CD4-positive, alpha-beta memory T cell (primary cell): ENCODE data around the gene MYO3A. TPM values are rescaled to one million over a fixed set of nuclear protein-coding genes. Genes with fewer than 3 reads are reported as not detected.

Source experiments
- CTCF ChIA-PET: fragments of 350-600 bp; sonication (Branson Sonifier 250); formaldehyde crosslinking; loops from one replicate; lab custom pipeline; 2021; ENCODE audit warnings: inconsistent platforms; ENCODE audit not compliant: partially characterized antibody; lab: Charles Lee
- POLR2A ChIA-PET: fragments of 350-600 bp; sonication (Branson Sonifier 250); formaldehyde crosslinking; loops from one replicate; lab custom pipeline; 2021; ENCODE audit not compliant: partially characterized antibody; lab: Charles Lee
- DNase-seq, 5 donors: peaks; one replicate each; pipeline versions ENCODE4 v3.0.0 to v3.0.0-alpha.2; 2020 to 2022; ENCODE audit warnings: mixed read lengths in 1 of 5
- H3K27ac ChIP-seq: one replicate; pipeline ENCODE4 v1.7.0; 2013; ENCODE audit warnings: low read depth, low read length
- H3K27me3 ChIP-seq: 2 replicates; pipeline ENCODE4 v1.7.0; 2013; ENCODE audit warnings: mild to moderate bottlenecking, low read length, moderate library complexity; ENCODE audit not compliant: insufficient read depth
- H3K36me3 ChIP-seq: 2 replicates; pipeline ENCODE4 v1.7.0; 2013; ENCODE audit warnings: mild to moderate bottlenecking, low read length, moderate library complexity; ENCODE audit not compliant: insufficient read depth
- H3K4me1 ChIP-seq: 2 replicates; pipeline ENCODE4 v1.7.0; 2013; ENCODE audit warnings: mild to moderate bottlenecking, low read length, moderate library complexity; ENCODE audit not compliant: insufficient read depth
- H3K4me3 ChIP-seq, 2 donors: one replicate each; pipeline ENCODE4 v1.7.0; 2013; ENCODE audit warnings: low read length in 2 of 2, mild to moderate bottlenecking in 1 of 2
- H3K9me3 ChIP-seq, 2 donors: one replicate each; pipeline ENCODE4 v1.7.0; 2013; ENCODE audit warnings: low read length in 2 of 2, control low read depth in 1 of 2; ENCODE audit not compliant: control insufficient read depth in 1 of 2
- H3K27ac Mint-ChIP-seq, 7 donors: one replicate each; pipeline ENCODE4 v1.8.0; 2020 to 2021; ENCODE audit warnings: mixed read lengths in 7 of 7, mild to moderate bottlenecking in 6 of 7, inconsistent platforms in 3 of 7, moderate library complexity in 3 of 7
- H3K27me3 Mint-ChIP-seq, 2 donors: one replicate each; pipeline ENCODE4 v1.8.0; 2020 to 2021; ENCODE audit warnings: mixed read lengths in 2 of 2
- H3K36me3 Mint-ChIP-seq, 2 donors: one replicate each; pipeline ENCODE4 v1.8.0; 2020 to 2021; ENCODE audit warnings: mixed read lengths in 2 of 2, inconsistent platforms in 1 of 2, mild to moderate bottlenecking in 1 of 2
- H3K4me1 Mint-ChIP-seq, 4 donors: one replicate each; pipeline ENCODE4 v1.8.0; 2020 to 2021; ENCODE audit warnings: mixed read lengths in 4 of 4, mild to moderate bottlenecking in 1 of 4
- H3K4me3 Mint-ChIP-seq, 8 donors: one replicate each; pipeline ENCODE4 v1.8.0; 2020 to 2021; ENCODE audit warnings: mixed read lengths in 8 of 8, mild to moderate bottlenecking in 7 of 8, moderate library complexity in 6 of 8, inconsistent platforms in 3 of 8
- H3K9me3 Mint-ChIP-seq, 8 donors: one replicate each; pipeline ENCODE4 v1.8.0; 2020 to 2021; ENCODE audit warnings: mixed read lengths in 8 of 8, mild to moderate bottlenecking in 5 of 8, inconsistent platforms in 3 of 8, moderate library complexity in 1 of 8
- intact Hi-C: fragments of 100-400 bp; cut with micrococcal nuclease; formaldehyde crosslinking; loops from one replicate; pipeline ENCODE4 v1.15.1; 2023
- polyA plus RNA-seq, 2 donors: library from polyadenylated mRNA; unstranded; fragments of 300-500 nt; fragmentation: Illumina TruSeq; gene quantifications; one replicate each; pipeline ENCODE4 v1.2.3, GENCODE V29; 2021
- total RNA-seq, 2 experiments: library from RNA; stranded (reverse); gene quantifications; one replicate each; pipeline ENCODE4 v1.2.3, GENCODE V29; 2021

The MYO3A gene
- total and polyA plus RNA-seq, 4 experiments from 2014 or later: not detected

- Histone ChIP-seq H3K27ac (no peak overlapping the region), H3K4me1 (no peaks in the 10 kb centered on the region), H3K27me3 (no peaks in the 10 kb centered on the region), H3K4me3 (no peak overlapping the region), H3K9me3 (no peaks in the 10 kb centered on the region), H3K36me3 (no peaks in the 10 kb centered on the region)
- intact Hi-C loops: no loop called here
- POLR2A ChIA-PET: no interaction called here
- peaks cover 6 to 24% (median 15%) of the 10 kb centered on the region in 8 donors for H3K9me3 Mint-ChIP-seq
- peak overlapping the region in 1 of 8 donors; percentile 9 for H3K4me3 Mint-ChIP-seq
- CTCF ChIA-PET: no interaction called here
- H3K27me3 Mint-ChIP-seq: peaks cover 2 to 6% of the 10 kb centered on the region in 2 donors
- peaks cover 0 to 3% of the 10 kb centered on the region in 2 donors for H3K36me3 Mint-ChIP-seq
- H3K4me1 Mint-ChIP-seq: no peaks in the 10 kb centered on the region
- peak overlapping the region in 1 of 7 donors; percentile 20 for H3K27ac Mint-ChIP-seq
- no peak for DNase-seq
Measured at GRCh38 chr10:25944771-25945170, 10.7 kb downstream of the MYO3A start.

DNA sequence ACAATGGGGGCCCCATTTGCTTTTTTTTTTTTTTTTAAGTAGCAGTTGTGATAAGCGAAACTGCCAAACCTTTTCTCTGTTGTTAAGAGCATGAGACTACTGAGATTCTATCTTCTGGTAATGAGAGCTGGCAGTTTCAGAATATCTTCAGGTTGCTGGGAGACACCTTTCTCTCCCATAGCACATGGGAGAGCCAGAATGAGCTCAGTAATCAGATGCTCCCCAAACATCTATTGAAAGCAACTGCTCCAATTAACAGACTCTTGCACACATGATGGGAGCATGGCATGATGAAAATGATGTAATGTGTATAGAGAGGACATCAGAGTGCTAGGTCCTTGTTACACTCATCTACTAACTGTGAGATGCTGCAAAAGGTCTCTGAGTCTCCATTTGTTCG lies 18.8 kb downstream of the MYO3A start:
- no peaks in the 10 kb centered on the region for H3K4me1 ChIP-seq
- H3K27me3 ChIP-seq: no peaks in the 10 kb centered on the region
- Mint-ChIP-seq H3K4me3 (no peak overlapping the region), H3K36me3 (no peaks in the 10 kb centered on the region), H3K27ac (no peak overlapping the region), H3K4me1 (no peaks in the 10 kb centered on the region), H3K27me3 (no peaks in the 10 kb centered on the region), H3K9me3 (peaks cover 5 to 11% (median 8%) of the 10 kb centered on the region in 8 donors)
- POLR2A ChIA-PET: no interaction called here
- H3K9me3 ChIP-seq: no peaks in the 10 kb centered on the region
- H3K27ac ChIP-seq: no peak overlapping the region
- no peaks in the 10 kb centered on the region for H3K36me3 ChIP-seq
- CTCF ChIA-PET: interaction anchor here (0.7 kb wide), 1 partner anchor 839 kb away, joined by 3 read pairs; no protein-coding TSS in a partner anchor
- intact Hi-C loops: no loop called here
- H3K4me3 ChIP-seq: no peak overlapping the region
- DNase-seq: no peak

GRCh38 chr10:25954851-25955250 lies 20.8 kb downstream of the MYO3A start:
- POLR2A ChIA-PET: no interaction called here
- Mint-ChIP-seq H3K27me3 (peaks cover 0 to 1% of the 10 kb centered on the region in 2 donors), H3K4me1 (no peaks in the 10 kb centered on the region), H3K36me3 (no peaks in the 10 kb centered on the region), H3K27ac (no peak overlapping the region), H3K4me3 (no peak overlapping the region), H3K9me3 (peaks cover 6 to 19% (median 9%) of the 10 kb centered on the region in 8 donors)
- Histone ChIP-seq H3K27me3 (no peaks in the 10 kb centered on the region), H3K4me3 (no peak overlapping the region), H3K4me1 (no peaks in the 10 kb centered on the region), H3K36me3 (no peaks in the 10 kb centered on the region), H3K27ac (no peak overlapping the region), H3K9me3 (no peaks in the 10 kb centered on the region)
- intact Hi-C loops: no loop called here
- no peak for DNase-seq
- CTCF ChIA-PET: no interaction called here

DNA sequence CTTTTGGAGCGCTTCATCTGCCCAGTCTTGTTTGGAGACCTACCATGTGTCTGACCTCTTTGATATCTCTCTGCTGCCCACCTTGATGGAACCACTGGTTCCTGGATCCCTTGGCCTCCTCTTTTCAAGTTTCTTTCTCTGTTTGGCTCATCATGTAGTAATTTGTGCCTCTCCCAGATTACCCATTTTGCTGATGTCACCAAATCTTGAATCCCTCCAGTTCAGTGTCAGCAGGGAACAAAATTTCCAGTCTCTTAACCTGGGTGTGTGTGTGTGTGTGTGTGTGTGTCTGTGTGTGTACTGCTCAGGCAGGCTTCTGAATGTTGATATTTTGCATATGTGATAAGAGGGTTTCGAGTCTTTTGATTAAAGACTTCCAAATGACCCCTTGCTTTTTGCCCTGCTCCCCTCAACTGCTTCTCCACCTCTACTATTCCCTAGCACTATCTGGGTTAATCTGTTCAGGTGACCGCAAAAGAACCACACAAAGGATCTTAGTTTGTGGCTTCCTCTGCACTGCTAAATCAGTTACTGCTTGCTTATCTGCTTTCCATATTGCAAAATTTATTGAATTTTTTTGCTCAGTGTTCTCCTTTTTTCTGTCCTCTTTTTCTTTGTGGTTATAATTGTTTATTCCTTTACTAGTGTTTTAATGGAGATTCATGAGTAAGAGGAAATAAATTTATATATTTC lies 25.7 kb downstream of the MYO3A start:
- Mint-ChIP-seq H3K4me1 (no peaks in the 10 kb centered on the region), H3K27me3 (peaks cover 1 to 2% of the 10 kb centered on the region in 2 donors), H3K27ac (no peak overlapping the region), H3K4me3 (no peak overlapping the region), H3K36me3 (no peaks in the 10 kb centered on the region), H3K9me3 (peaks cover 2 to 14% (median 10%) of the 10 kb centered on the region in 8 donors)
- ChIA-PET CTCF (no interaction called here), POLR2A (no interaction called here)
- Histone ChIP-seq H3K9me3 (no peaks in the 10 kb centered on the region), H3K27ac (no peak overlapping the region), H3K4me3 (no peak overlapping the region), H3K36me3 (no peaks in the 10 kb centered on the region), H3K27me3 (no peaks in the 10 kb centered on the region), H3K4me1 (no peaks in the 10 kb centered on the region)
- no peak for DNase-seq
- intact Hi-C loops: no loop called here

DNA sequence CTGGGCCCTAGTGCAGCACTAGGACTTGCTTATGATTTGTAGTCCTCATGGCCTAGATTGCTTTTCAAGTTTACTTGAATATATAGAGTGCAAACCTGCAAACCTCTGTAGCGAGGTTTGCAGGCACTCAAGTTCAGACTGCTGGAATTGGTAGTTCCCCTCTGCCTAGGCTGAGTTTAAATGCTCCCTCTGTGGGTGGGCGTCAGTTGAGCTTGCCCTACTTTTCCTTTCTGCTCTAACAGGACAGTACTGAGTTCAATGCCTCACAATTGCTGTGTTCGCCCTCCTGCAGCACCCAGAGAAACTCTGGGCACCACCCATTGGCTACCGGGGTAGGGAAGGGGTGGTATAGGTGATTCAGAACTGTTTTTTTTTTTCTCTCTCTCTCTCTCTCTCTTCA lies 31.6 kb downstream of the MYO3A start:
- H3K4me1 Mint-ChIP-seq: no peaks in the 10 kb centered on the region
- DNase-seq: no peak
- CTCF ChIA-PET: no interaction called here
- no peaks in the 10 kb centered on the region for H3K36me3 Mint-ChIP-seq
- intact Hi-C loops: no loop called here
- peaks cover 0 to 2% (median 0%) of the 10 kb centered on the region in 8 donors for H3K9me3 Mint-ChIP-seq
- POLR2A ChIA-PET: no interaction called here
- H3K27me3 ChIP-seq: no peaks in the 10 kb centered on the region
- H3K9me3 ChIP-seq: no peaks in the 10 kb centered on the region
- no peak overlapping the region for H3K27ac Mint-ChIP-seq
- H3K36me3 ChIP-seq: no peaks in the 10 kb centered on the region
- no peak overlapping the region for H3K4me3 ChIP-seq
- H3K27me3 Mint-ChIP-seq: peaks cover 1 to 3% of the 10 kb centered on the region in 2 donors
- H3K4me3 Mint-ChIP-seq: no peak overlapping the region
- H3K4me1 ChIP-seq: no peaks in the 10 kb centered on the region
- H3K27ac ChIP-seq: no peak overlapping the region

DNA sequence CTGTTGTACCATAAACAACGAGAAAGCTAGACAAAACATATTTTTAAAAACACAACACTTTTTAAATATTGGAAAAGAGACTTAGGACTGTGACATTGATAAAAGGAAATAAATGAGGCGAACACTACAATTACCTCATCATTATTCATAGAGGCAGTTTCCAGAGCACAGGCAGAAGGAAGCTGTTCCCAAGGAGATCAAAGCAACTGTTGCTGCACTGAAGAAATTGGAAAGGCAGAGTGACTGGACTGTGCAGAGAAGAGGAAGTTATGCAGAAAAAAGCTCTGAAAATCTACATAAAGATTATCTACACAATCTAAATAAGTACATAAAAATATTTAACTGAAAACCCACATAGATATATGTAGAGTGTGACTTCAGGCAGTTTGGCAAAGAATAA lies 32.8 kb downstream of the MYO3A start:
- no peak overlapping the region for H3K27ac ChIP-seq
- H3K4me1 ChIP-seq: no peaks in the 10 kb centered on the region
- intact Hi-C loops: no loop called here
- H3K9me3 ChIP-seq: no peaks in the 10 kb centered on the region
- H3K4me3 Mint-ChIP-seq: no peak overlapping the region
- no peaks in the 10 kb centered on the region for H3K4me1 Mint-ChIP-seq
- ChIA-PET POLR2A (no interaction called here), CTCF (no interaction called here)
- peaks cover 0 to 2% (median 0%) of the 10 kb centered on the region in 8 donors for H3K9me3 Mint-ChIP-seq
- no peaks in the 10 kb centered on the region for H3K36me3 ChIP-seq
- H3K27ac Mint-ChIP-seq: no peak overlapping the region
- no peak for DNase-seq
- peaks cover 1 to 3% of the 10 kb centered on the region in 2 donors for H3K27me3 Mint-ChIP-seq
- no peaks in the 10 kb centered on the region for H3K36me3 Mint-ChIP-seq
- no peak overlapping the region for H3K4me3 ChIP-seq
- no peaks in the 10 kb centered on the region for H3K27me3 ChIP-seq

DNA sequence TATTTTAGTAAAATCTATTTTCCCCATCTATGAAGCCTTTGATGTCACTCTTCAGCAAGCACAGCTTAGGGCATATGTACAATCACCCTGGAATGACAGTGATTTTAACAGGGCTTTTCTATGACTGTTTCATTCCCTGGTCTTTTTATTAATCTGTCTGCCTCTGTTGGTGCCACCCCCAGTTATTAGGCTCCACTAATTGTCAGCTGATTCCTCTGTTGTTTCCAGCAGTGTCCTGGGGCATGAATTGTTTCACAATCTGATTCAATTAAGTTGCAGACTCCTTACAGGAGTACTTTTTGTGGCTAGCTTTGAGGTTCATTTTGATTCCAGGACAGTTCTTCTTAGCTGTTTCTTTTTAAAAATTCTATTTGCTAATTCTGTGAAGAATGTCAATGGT lies 38.6 kb downstream of the MYO3A start:
- Mint-ChIP-seq H3K9me3 (no peaks in the 10 kb centered on the region), H3K4me3 (no peak overlapping the region), H3K36me3 (no peaks in the 10 kb centered on the region), H3K27me3 (no peaks in the 10 kb centered on the region), H3K27ac (no peak overlapping the region), H3K4me1 (no peaks in the 10 kb centered on the region)
- H3K4me1 ChIP-seq: no peaks in the 10 kb centered on the region
- H3K27me3 ChIP-seq: no peaks in the 10 kb centered on the region
- ChIA-PET POLR2A (no interaction called here), CTCF (no interaction called here)
- H3K36me3 ChIP-seq: no peaks in the 10 kb centered on the region
- no peak overlapping the region for H3K27ac ChIP-seq
- no peak overlapping the region for H3K4me3 ChIP-seq
- H3K9me3 ChIP-seq: no peaks in the 10 kb centered on the region
- intact Hi-C loops: no loop called here
- no peak for DNase-seq
